Esophagus squamous epithelium (tissue), 5 donors: Measurements from ENCODE around the gene TIFAB. TPM values are rescaled to one million over a fixed set of nuclear protein-coding genes. Genes with fewer than 3 reads are reported as not detected.

Experiments used
- DNase-seq: peaks from one replicate; lab custom pipeline; 2025; lab: John Stamatoyannopoulos, UW
- H3K27ac ChIP-seq, 4 donors: fragments of 200-600 bp; sonication (generic); one replicate each; pipeline ENCODE4 v1.5.1; 2016 to 2019; ENCODE audit warnings: mild to moderate bottlenecking in 1 of 4
- H3K27me3 ChIP-seq, 4 donors: fragments of 200-600 bp; sonication (generic); 1 replicate in 3 of 4; 2 replicates in 1 of 4; pipeline versions ENCODE4 v1.5.1 to v1.6.0; 2017 to 2021; ENCODE audit warnings: antibody characterized with exemption in 1 of 4
- H3K36me3 ChIP-seq, 3 donors: fragments of 200-600 bp; sonication (generic); one replicate each; pipeline ENCODE4 v1.5.1; 2016 to 2019
- H3K4me1 ChIP-seq, 3 donors: fragments of 200-600 bp; sonication (generic); one replicate each; pipeline ENCODE4 v1.5.1; 2017 to 2019
- H3K4me3 ChIP-seq, 4 donors: fragments of 200-600 bp; sonication (generic); 1 replicate in 3 of 4; 2 replicates in 1 of 4; pipeline ENCODE4 v1.5.1; 2016 to 2019; ENCODE audit warnings: mild to moderate bottlenecking in 2 of 4, moderate library complexity in 1 of 4
- H3K9me3 ChIP-seq, 3 donors: fragments of 200-600 bp; sonication (generic); one replicate each; pipeline ENCODE4 v1.5.1; 2016 to 2019
- CTCF ChIP-seq, 6 experiments: fragments of 450-650 bp in 4 of 6; fragments of 200-600 bp in 2 of 6; sonication (generic) in 2 of 6; IDR thresholded peaks; one replicate each; pipeline ENCODE4 v1.5.1; 2016 to 2019; ENCODE audit warnings: antibody characterized with exemption in 6 of 6, mild to moderate bottlenecking in 4 of 6, moderate library complexity in 4 of 6
- POLR2A ChIP-seq, 4 donors: fragments of 450-650 bp; IDR thresholded peaks; one replicate each; pipeline ENCODE4 v1.6.1; 2017; ENCODE audit warnings: antibody characterized with exemption in 4 of 4, mild to moderate bottlenecking in 4 of 4, moderate library complexity in 3 of 4
- WGBS, 2 donors: methylation state at CpG; one replicate each; pipeline ENCODE4 v1.1.5; 2018; 5-methylcytosine and 5-hydroxymethylcytosine counted together
- intact Hi-C: fragments of 100-400 bp; cut with DNase I; formaldehyde crosslinking; loops from one replicate; pipeline ENCODE4 v1.15.0; 2022
- total RNA-seq, 4 donors: library from RNA; depleted of rRNA; stranded (reverse); fragments of >200 nt; gene quantifications; one replicate each; pipeline ENCODE4 v1.1.0, GENCODE V29; 2016
- donor health status: DM: yes; HTN: yes; CAD: no.

Gene TIFAB
- total RNA-seq, 4 donors from 2014 or later = under 0.01 to 0.18 (median 0.08) TPM; not detected in 1

- no peaks in the 10 kb centered on the region for H3K4me1 ChIP-seq
- no peak for TF ChIP-seq POLR2A (IDR thresholded peaks at IDR 0.05)
- no peak for TF ChIP-seq CTCF (IDR thresholded peaks at IDR 0.05)
- intact Hi-C loops = no loop called here
- no peak for DNase-seq
- H3K27ac ChIP-seq = no peak overlapping the region
- H3K36me3 ChIP-seq = no peaks in the 10 kb centered on the region
- WGBS, 2 donors = 86 to 92% methylated on average over 3 to 7 of the region's 12 CpGs
- H3K27me3 ChIP-seq = peaks cover 0 to 39% (median 0%) of the 10 kb centered on the region in 4 donors
- no peak overlapping the region for H3K4me3 ChIP-seq
- no peaks in the 10 kb centered on the region for H3K9me3 ChIP-seq
Observed at GRCh38 chr5:135473956-135474670, 22.0 kb upstream of the TIFAB start.

GRCh38 chr5:135472141-135472540 is 20.0 kb upstream of the TIFAB start:
- TF ChIP-seq CTCF (IDR thresholded peaks at IDR 0.05) (no peak), POLR2A (IDR thresholded peaks at IDR 0.05) (no peak)
- Histone ChIP-seq H3K4me1 (no peaks in the 10 kb centered on the region), H3K27ac (no peak overlapping the region), H3K36me3 (no peaks in the 10 kb centered on the region), H3K4me3 (no peak overlapping the region), H3K9me3 (no peaks in the 10 kb centered on the region), H3K27me3 (peaks cover 0 to 45% (median 0%) of the 10 kb centered on the region in 4 donors)
- 85 to 91% methylated on average over 5 of the region's 5 CpGs for WGBS, 2 donors
- intact Hi-C loops = no loop called here
- no peak for DNase-seq

GRCh38 chr5:135471726-135472125 is 19.6 kb upstream of the TIFAB start:
- 72 to 89% methylated on average over 4 of the region's 4 CpGs for WGBS, 2 donors
- no peak for DNase-seq

GRCh38 chr5:135469911-135470310 is 17.8 kb upstream of the TIFAB start:
- peaks cover 3 to 9% (median 5%) of the 10 kb centered on the region in 3 donors for H3K4me1 ChIP-seq
- H3K27ac ChIP-seq = no peak overlapping the region
- WGBS, 2 donors = 39 to 53% methylated on average over 5 of the region's 5 CpGs
- no peak overlapping the region for H3K4me3 ChIP-seq
- TF ChIP-seq CTCF (IDR thresholded peaks at IDR 0.05) (no peak), POLR2A (IDR thresholded peaks at IDR 0.05) (no peak)
- DNase-seq = no peak
- H3K27me3 ChIP-seq = peaks cover 0 to 59% (median 0%) of the 10 kb centered on the region in 4 donors
- no peaks in the 10 kb centered on the region for H3K36me3 ChIP-seq
- intact Hi-C loops = loop anchor here (2.0 to 5.0 kb wide), 2 partner anchors 83 to 357 kb away; no protein-coding TSS in a partner anchor
- H3K9me3 ChIP-seq = no peaks in the 10 kb centered on the region

More at GRCh38 chr5:135471726-135472125, 19.6 kb upstream of the TIFAB start:
- H3K36me3 ChIP-seq = no peaks in the 10 kb centered on the region
- H3K27me3 ChIP-seq = peaks cover 0 to 49% (median 0%) of the 10 kb centered on the region in 4 donors
- peaks cover 0 to under 1% (median 0%) of the 10 kb centered on the region in 3 donors for H3K4me1 ChIP-seq
- H3K4me3 ChIP-seq = no peak overlapping the region
- H3K9me3 ChIP-seq = no peaks in the 10 kb centered on the region
- intact Hi-C loops = no loop called here
- no peak overlapping the region for H3K27ac ChIP-seq
- TF ChIP-seq POLR2A (IDR thresholded peaks at IDR 0.05) = no peak
- no peak for TF ChIP-seq CTCF (IDR thresholded peaks at IDR 0.05)

GRCh38 chr5:135468541-135468940 is 16.4 kb upstream of the TIFAB start:
- no peaks in the 10 kb centered on the region for H3K36me3 ChIP-seq
- no peak overlapping the region for H3K27ac ChIP-seq
- TF ChIP-seq CTCF (IDR thresholded peaks at IDR 0.05) = no peak
- no peak for TF ChIP-seq POLR2A (IDR thresholded peaks at IDR 0.05)
- H3K4me3 ChIP-seq = no peak overlapping the region
- no peaks in the 10 kb centered on the region for H3K9me3 ChIP-seq
- intact Hi-C loops = loop anchor here (2.0 to 5.0 kb wide), 2 partner anchors 84 to 359 kb away; no protein-coding TSS in a partner anchor
- DNase-seq = no peak
- WGBS, 2 donors = 48 to 92% methylated on average over 2 of the region's 2 CpGs
- peaks cover 3 to 9% (median 5%) of the 10 kb centered on the region in 3 donors for H3K4me1 ChIP-seq
- H3K27me3 ChIP-seq = peaks cover 0 to 64% (median 0%) of the 10 kb centered on the region in 4 donors
